ENCODE measurements around the gene RREB1.

RREB1 gene

GRCh38 chr6:7229376-7230326, 121.9 kb downstream of the RREB1 start:
- DNase-seq, result no peak

- DNase-seq, result no peak
These were observed 122.5 kb downstream of the RREB1 start for GRCh38 chr6:7230327-7230691.

- DNase-seq, result no peak
These were observed 123.4 kb downstream of the RREB1 start for GRCh38 chr6:7230956-7231713.

DNA sequence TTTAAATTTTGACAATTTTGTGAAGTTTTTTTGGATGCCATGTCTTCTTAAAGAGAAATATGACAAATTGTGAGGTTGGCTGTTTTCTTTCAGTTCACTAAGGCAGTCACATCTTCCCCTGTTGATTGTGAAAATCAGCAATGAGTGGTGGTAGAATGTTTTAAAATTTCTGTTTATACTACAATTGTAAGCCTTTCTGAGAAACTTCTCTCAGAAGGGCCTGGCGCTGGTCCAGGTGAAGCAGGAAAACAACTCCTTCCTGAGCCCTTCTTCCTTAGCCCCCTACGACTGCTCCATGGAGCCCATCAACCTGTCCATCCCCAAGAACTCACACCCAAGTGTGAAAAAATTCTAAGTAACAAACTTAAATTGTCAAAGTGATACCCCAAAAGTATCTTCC, 124.6 kb downstream of the RREB1 start:
- no peak for DNase-seq

GRCh38 chr6:7234547-7234946, 126.8 kb downstream of the RREB1 start:
- no peak for DNase-seq

- DNase-seq, result no peak
These were observed 128.0 kb downstream of the RREB1 start for GRCh38 chr6:7235712-7236305.

GRCh38 chr6:7236306-7237209, 128.8 kb downstream of the RREB1 start:
- DNase-seq, result no peak

DNA sequence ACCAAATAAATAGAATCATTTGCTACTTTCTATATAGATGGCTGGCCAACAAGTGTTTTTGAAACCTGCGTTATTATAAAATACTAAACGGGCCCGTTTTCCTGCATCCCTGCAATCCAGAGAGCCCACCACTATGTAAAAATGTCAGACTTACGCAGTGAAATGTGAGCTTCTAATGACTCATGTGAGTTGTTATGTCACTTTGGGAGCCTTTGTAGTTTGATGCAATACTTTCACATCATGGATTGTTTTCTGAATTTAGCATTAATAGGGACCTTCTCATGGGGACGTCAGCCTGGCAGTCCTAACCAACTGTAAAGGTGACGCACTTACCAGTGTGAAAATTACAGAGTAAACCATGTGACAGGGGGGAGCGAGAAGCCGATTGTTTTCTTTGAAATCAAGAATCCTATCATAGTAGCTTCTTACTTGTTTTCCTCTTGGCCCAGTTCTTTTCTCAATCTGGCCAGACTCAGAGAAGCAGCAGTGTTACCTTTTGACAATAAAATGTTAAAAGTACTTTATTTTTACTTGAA, 130.0 kb downstream of the RREB1 start:
- no peak for DNase-seq

GRCh38 chr6:7238526-7238899, 130.8 kb downstream of the RREB1 start:
- DNase-seq, result no peak

- peak; percentile 40 to 73 for DNase-seq
These were observed 131.3 kb downstream of the RREB1 start for GRCh38 chr6:7238900-7239589.

DNA sequence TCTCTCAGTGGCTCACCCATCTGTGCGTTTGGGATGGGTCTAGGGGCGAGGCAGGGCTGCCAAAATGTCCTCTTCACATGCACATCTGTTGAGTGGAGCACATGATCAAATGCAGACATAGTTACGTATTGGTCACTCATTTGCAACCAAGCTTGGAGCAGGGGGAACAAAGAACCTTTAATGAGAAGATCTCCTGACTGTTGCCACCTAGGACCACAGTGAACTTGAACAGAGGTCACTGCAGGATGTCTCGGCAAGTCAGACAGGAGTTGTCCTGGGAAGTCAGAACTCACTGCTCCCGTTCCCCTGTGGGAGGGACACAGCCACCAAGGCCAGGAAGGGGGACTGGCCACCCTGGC, 131.8 kb downstream of the RREB1 start:
- DNase-seq, result no peak

DNA sequence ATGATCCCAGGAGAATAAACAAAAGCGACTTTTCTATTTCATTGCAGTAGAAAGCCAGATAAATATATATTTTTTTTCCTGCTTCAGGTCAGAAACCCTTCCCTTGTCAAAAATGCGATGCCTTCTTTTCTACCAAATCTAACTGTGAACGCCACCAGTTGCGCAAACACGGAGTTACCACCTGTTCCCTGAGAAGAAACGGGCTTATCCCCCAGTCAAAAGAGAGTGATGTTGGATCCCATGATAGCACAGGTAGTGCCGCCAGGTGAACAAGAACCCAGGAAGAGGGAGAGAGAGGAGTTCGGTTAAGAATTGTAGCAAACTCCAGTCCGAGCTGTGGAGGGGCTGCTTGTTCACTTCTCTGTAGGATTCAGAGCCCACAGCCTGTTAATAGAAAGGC, 132.6 kb downstream of the RREB1 start:
- DNase-seq, result no peak

- DNase-seq, result no peak
These were observed 133.4 kb downstream of the RREB1 start for GRCh38 chr6:7241160-7241559.

DNA sequence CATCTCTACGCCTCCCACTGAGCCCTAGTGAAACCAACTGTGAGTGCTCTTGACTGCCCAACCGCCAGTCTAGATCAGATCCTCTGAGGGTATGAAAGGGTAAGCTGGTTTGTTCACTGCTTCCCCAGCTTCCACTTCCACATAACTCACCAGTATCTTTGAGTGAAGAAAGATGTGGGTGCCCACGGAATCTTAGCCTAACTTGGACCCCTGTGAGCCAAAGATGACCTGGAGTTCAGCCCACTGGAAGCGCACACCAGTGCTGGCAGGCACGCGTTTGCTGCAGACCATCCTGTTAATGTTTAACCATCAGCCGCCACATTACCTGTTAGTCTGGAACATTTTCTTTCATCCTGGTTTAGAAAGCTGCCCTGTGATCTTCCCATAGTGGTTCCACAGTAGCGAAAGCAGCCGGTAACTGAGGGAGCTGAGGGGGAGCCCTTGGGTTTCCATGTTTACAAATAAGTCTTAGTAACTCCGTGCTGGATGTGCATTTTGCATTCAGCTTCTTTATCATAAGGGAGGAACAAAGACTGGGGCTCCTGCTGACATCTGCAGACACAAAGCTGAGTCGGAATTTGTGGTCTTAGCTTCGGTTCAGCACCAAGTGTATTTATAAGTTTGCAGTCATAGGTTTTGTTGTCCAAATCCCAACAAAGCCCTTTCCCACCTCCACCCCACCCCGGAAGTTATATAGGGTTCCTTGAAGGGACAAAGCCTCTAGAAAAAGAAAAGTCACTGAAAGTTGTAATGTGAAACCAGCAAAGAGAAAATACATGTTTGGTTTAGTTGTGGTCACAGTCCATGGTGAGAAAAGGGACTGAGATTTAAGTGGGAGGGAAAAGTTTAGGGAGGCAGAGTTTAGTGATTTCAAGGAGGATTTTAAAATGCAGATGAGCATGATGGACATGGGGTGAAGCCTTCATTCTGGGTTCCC, 134.2 kb downstream of the RREB1 start:
- DNase-seq, result no peak

GRCh38 chr6:7242835-7243178, 135.0 kb downstream of the RREB1 start:
- no peak for DNase-seq

DNA sequence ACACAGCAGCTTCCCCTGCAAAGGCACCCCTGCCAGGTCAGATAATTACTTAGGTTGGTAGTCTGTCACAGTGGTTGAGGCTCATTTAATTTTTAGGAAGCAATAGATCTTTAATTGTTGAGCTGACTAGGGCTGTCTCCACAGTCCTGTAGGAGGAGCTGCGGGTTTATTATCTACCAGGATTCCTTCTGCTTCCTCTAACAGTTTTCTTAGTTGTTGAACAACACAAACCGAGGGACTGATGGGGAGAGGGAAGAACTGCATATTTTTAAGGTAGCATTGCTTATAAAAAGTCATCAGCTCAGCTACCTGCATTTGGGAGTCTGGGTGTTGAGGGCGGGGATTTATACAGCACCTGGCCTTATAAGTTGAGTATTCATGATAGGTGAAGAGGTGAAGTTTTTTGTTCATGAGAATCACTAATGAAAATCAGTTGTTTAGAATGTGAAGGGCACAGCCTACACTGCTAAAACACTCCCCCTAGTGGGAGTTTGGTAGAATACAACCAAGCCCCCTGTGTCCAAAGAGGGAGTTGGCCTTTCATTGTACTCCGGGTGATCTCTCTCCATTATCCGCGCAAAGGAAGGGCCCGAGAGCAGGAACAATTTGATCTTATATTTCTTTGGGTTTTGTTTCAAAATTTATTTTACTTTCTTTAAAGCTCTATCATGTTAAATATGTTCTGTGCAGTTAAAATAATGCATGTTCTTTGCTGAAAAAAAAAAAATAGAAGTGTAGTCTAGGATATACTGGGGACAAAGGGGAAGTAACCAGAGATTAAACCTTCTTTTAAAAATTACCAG, 135.6 kb downstream of the RREB1 start:
- peak; percentile 22 to 63 for DNase-seq

- no peak for DNase-seq
These were observed 138.1 kb downstream of the RREB1 start for GRCh38 chr6:7245668-7246393.

- no peak for DNase-seq
These were observed 138.8 kb downstream of the RREB1 start for GRCh38 chr6:7246401-7247178.

GRCh38 chr6:7247179-7247456, 139.4 kb downstream of the RREB1 start:
- no peak for DNase-seq
